GM18520 (cell line): ENCODE results near the gene CP.
"Not testable (repeated sequence)": the region's sequence is repeated elsewhere in the genome, so short reads cannot be mapped to it uniquely, and the experiment has no call there.

Source experiments
- ATAC-seq: cut with Tn5 transposase; IDR thresholded peaks from one replicate; pipeline ENCODE4 v1.9.1; 2021; ENCODE audit not compliant: unreplicated experiment

The CP gene

DNA sequence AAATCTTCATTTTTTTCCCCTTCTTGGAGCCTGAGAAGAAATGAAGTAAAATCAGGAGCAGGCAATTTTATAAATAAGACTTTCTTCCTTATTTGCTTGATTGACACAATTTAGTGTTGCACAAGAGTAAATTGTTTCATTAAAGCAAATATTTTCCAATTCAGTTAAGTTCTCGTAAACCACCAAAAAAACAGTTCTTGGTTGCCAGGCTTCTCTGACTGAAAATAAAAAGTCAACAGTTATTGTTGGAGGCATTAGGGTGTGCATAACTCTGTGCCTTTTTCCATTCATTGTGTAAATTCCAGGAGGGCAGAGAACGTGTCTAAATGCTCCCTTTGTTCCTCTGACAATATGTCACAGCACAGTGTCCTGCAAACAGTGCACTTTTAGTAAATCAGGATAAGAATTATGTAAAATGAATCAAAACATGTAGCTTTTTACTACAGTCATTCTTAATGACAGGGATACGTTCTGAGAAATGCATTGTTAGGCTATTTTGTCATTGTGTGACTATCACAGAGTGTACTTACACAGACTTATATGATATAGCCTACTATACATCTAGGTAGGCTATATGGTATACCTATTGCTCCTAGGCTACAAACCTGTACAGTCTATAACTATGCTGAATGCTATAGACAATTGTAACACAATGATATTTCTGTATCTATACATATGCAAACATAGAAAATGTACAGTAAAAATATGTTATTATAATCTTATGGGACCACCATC, at the start of gene CP:
TSS of gene CP (minus strand) at position 47 of the 735 bp plus-strand sequence. CDS start at position 10, 37 bp downstream.
- no peak for ATAC-seq

GRCh38 chr3:149270180-149270579, 48.6 kb upstream of the CP start:
- no peak for ATAC-seq

DNA sequence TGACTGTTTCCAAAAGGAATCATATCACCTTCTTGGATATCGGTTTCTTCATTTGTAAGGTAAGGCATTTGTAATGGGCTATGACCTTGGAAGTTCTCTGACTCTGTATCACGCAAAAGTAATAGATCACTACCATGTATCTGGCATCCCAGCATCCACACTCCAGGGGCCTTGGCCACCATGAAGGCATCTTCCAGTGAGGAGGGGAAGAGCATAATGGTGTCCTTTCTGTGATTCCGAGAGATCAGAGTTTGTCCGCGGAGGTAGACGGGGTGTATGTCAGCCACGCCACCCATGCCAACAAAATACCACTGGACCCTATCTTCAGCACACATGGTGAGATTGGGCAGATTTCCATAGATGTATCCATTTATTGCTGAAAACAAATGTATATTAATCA, 48.1 kb upstream of the CP start:
- no peak for ATAC-seq

DNA sequence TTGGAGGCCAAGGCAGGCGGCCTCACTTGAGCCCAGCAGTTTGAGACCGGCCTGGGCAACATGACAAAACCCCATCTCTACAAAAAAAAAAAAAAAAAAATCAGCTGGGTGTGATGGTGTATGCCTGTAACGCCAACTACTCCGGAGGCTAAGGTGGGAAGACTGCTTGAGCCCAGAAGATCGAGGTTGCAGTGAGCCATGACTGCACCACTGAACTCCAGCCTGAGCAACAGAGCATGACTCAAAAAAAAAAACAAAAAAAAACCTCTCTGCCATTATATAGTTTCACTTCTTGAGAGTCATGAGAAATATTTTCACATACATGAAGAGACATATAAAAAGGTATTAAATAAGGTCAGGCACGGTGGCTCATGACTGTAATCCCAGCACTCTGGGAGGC, 45.9 kb upstream of the CP start:
- no peak for ATAC-seq

DNA sequence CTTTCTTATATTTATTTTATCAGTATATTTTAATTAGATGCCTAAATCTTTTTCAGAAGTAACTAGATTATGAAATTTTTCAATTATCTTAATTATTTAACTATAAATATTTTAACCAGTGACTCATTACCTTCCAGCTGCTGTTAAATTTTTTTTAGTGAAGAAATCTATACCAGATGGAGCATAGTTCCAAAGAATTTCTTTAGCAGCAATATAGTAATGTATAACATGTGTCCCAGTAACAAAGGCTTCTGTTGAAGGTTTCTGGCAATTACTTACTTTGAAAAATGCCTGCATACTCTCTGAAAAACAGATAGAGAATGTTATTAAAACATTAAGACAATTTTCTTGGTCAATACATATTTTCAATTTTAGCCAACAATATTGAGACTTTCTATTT, 45.1 kb upstream of the CP start:
- ATAC-seq, result no peak

GRCh38 chr3:149263856-149264255, 42.2 kb upstream of the CP start:
- ATAC-seq, result no peak

GRCh38 chr3:149258714-149259113, 37.1 kb upstream of the CP start:
- no peak for ATAC-seq

DNA sequence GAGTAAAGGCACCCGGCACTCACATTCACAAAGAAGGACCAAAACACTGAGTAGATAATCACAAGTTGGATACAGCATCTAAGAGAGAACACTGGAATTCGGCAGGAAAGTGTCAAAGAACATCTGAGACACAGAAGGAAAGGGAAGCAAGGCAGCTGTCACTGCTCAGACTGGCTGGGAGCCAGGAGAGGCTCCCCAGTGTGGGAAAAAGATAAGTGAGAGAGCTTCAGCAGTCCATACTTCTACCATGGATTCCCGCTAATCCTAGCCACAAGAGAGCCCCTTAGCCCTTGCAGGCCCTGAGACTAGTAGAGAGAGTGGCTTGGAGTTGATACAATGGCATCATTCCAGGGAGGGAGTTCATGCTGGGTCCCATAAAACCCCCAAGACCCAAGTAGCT, 36.7 kb upstream of the CP start:
- ATAC-seq, result no peak

- no peak for ATAC-seq
Observed at GRCh38 chr3:149252272-149252671, 30.6 kb upstream of the CP start.

DNA sequence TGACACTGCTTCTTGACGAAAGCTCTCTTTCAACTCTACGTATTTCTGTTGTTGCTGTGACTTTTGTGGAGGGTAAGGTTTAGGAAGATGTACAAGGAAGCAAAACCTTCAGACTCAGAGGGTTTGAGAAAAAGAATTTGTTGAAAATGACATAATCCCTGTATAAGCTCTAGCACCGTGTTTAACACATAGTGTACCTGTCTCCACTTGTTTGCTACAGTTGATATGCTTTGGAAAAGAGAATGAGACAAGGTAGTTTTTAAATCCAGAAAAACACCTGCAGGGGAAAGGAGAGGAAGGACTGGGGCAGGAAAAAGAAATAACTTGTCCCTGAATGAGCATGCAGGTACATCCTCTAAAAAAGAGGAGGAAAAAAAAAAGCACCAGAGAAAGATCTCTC, 29.6 kb upstream of the CP start:
- no peak for ATAC-seq

DNA sequence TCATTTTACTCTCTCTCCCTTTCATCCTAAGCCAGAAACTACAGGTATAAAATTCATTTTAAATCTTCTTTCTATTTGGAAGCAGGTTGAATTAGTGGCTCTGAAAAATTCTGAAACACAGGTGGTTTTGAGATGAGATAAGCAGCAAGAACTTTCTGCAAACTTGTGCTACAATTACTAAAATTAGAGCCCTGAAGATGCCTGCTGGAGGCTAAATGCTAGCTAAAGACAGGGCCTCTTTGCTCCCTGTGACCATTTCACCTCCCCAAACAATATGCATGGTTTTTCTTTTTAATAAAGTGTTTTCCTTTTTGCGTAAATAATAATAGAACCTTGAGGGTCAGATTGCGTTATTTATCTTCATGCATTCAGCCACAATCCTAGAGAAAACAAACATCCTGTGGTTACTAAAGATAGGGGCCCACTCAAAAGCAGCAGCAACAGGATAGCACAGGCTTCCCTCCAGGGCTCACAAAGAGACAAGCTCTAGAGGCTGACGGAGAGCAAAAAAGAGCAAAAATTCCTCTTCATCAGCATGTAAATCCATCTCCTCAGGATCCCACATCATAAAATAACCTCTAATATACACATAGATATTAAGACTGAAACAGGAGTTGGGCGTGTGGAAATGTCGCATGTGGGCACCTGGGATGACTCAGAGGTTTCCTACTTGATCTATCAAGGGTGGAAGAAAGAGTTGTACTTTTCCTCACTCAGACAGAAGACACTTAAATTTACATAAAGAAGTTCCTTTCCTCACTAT, 26.5 kb upstream of the CP start:
- peak; percentile 51 for ATAC-seq

- ATAC-seq, result no peak
Observed at GRCh38 chr3:149247008-149247710, 25.5 kb upstream of the CP start.

- peak; percentile 84 for ATAC-seq
Observed at GRCh38 chr3:149245738-149246451, 24.3 kb upstream of the CP start.

GRCh38 chr3:149243540-149243939, 21.9 kb upstream of the CP start:
- ATAC-seq, result no peak

DNA sequence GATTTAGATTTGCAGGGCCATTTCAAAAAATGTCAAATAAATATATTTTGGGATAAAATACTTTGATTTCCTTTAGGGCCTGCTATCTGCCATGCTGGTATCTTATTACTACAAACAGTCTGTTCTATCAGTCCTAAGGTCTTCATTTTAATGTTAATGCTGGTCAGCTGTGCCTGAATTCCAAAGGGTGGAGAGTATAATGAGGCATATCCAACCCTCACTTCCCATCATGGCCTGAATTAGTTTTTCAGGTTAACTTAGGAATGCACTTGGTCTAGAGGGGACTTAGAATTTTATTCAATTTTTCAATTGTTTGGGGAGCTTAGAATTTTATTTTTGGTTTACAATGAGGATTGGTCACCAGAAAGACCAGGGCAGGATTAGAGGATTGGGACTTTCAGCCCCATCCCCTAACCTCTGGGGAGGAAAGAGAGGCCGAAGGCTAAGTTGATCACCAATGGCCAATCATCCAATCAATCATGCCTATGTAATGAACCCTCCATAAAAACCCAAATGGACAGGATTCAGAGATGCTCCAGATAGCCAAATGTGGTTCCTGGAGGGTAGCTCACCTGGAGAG, 17.8 kb upstream of the CP start:
- no peak for ATAC-seq

GRCh38 chr3:149238268-149238667, 16.6 kb upstream of the CP start:
- not testable (repeated sequence) for ATAC-seq

DNA sequence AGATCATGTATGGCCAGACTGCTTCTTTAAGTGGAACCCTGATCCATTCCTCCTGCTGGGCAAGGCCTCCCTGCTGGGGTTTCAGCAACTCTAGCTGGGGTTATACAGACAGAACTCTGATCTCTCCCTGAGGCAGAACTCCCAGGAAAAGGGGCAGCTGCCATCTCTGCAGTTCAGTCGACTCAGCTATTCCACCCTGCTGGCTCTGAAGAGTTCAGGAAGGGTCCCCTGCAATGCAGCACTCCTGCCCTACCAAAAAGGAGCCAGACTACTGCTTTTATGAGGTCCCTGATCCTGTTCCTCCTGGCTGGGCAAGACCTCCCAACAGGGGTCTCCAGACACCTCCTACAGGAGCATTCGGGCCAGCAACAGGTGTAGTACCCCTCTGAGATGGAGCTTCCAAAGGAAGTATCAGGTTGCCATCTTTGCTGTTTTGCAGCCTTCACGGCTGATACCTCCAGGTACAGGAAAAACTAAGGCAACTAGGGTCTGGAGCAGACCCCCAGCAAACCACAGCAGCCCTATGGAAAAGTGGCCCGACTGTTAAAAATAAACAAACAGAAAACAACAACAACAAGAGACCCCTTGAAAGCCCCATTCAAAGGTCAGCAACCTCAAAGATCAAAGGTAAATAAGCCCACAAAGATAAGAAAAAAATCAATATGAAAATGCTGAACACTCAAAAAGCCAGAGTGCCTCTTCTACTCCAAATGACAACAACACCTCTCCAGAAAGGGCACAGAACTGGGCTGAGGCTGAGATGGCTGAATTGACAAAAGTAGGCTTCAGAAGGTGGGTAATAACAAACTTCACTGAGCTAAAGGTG, 14.2 kb upstream of the CP start:
- no peak for ATAC-seq

GRCh38 chr3:149234671-149235245, 13.1 kb upstream of the CP start:
- ATAC-seq, result no peak

DNA sequence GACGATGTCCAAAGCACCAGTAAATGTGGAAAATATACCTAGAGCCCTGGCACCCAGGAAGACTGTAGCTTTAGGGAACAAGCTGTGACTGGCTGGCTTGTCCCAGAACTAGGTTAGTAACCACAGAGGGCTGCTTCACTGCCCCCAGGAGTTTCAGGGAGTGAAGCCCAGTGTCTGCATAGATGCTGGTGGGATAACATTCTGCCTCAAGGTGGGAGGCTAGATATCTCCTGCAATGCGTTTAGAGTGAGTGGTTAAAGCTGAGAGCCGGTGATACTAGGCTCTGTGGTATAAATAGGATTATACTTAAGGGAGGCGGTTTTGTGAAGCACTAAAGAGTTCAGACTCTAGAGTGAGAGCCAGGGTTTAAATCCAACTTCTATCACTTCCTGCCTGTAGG, 11.7 kb upstream of the CP start:
- no peak for ATAC-seq

DNA sequence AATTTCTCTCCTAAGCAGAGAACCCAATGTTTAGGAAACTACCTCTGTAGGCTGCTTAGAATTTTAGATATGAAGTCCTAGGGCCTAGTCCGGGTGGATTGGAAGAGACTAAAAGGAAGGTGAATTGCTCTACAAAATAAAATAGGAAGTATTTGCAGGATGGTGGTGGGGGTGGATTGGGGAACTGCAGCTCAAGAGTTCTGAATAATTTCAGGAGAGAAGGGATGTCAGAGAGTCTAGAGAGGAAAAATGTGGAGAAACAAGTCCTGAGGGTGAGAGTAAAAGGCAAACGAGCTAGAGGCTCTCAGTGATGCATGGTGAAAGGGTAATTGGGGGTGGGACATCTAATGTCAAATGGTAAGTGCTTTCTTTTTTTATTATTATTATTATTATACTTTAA, 10.2 kb upstream of the CP start:
- no peak for ATAC-seq
